Suprapubic skin (tissue), 4 donors: ENCODE measurements around the gene PEX10. TPM values are rescaled to one million over a fixed set of nuclear protein-coding genes. Genes with fewer than 3 reads are reported as not detected.

ENCODE experiments used
- DNase-seq, 2 donors: peaks; one replicate each; pipeline ENCODE4 v3.0.0-alpha.2; 2019; ENCODE audit warnings: low spot score in 2 of 2
- H3K27ac ChIP-seq: fragments of 200-600 bp; sonication (generic); one replicate; pipeline ENCODE4 v1.5.1; 2019
- H3K27me3 ChIP-seq: fragments of 200-600 bp; sonication (generic); one replicate; pipeline ENCODE4 v1.5.1; 2019
- H3K36me3 ChIP-seq: fragments of 200-600 bp; sonication (generic); one replicate; pipeline ENCODE4 v1.5.1; 2019
- H3K4me1 ChIP-seq: fragments of 200-600 bp; sonication (generic); one replicate; pipeline ENCODE4 v1.5.1; 2019
- H3K4me3 ChIP-seq: fragments of 200-600 bp; sonication (generic); one replicate; pipeline ENCODE4 v1.5.1; 2019; ENCODE audit warnings: mild to moderate bottlenecking
- H3K9me3 ChIP-seq: fragments of 200-600 bp; sonication (generic); one replicate; pipeline ENCODE4 v1.5.1; 2019
- CTCF ChIP-seq, 2 donors: fragments of 200-600 bp in 1 of 2; fragments of 450-650 bp in 1 of 2; sonication (generic) in 1 of 2; IDR thresholded peaks; one replicate each; pipeline ENCODE4 v1.5.1; 2016 to 2019; ENCODE audit warnings: antibody characterized with exemption in 2 of 2, mild to moderate bottlenecking in 1 of 2, moderate library complexity in 1 of 2
- EP300 ChIP-seq: sonication (generic); formaldehyde crosslinking; IDR thresholded peaks from one replicate; pipeline ENCODE4 v1.6.1; 2017; ENCODE audit warnings: antibody characterized with exemption
- POLR2A ChIP-seq, 2 donors: fragments of 450-650 bp; IDR thresholded peaks; one replicate each; pipeline ENCODE4 v1.6.1; 2017; ENCODE audit warnings: antibody characterized with exemption in 2 of 2, mild to moderate bottlenecking in 2 of 2, moderate library complexity in 2 of 2
- POLR2AphosphoS5 ChIP-seq, 3 donors: sonication (generic); formaldehyde crosslinking; IDR thresholded peaks; one replicate each; pipeline ENCODE4 v1.6.1; 2017; ENCODE audit warnings: antibody characterized with exemption in 3 of 3
- WGBS: methylation state at CpG from one replicate; pipeline ENCODE4 v1.1.5; 2018; 5-methylcytosine and 5-hydroxymethylcytosine counted together
- total RNA-seq, 4 donors: library from RNA; depleted of rRNA; stranded (reverse); fragments of >200 nt; gene quantifications; one replicate each; pipeline ENCODE4 v1.1.0, GENCODE V29; 2016

The PEX10 gene
- total RNA-seq, 4 donors from 2014 or later: 16.2 to 39.2 (median 27.3) TPM

GRCh38 chr1:2403273-2403672, 9.1 kb downstream of the PEX10 start:
- Histone ChIP-seq H3K27ac (no peak overlapping the region), H3K4me3 (no peak overlapping the region), H3K27me3 (no peaks in the 10 kb centered on the region), H3K4me1 (peaks cover 10% of the 10 kb centered on the region), H3K36me3 (peaks cover 95% of the 10 kb centered on the region), H3K9me3 (no peaks in the 10 kb centered on the region)
- WGBS: 73% methylated on average over 19 of the region's 19 CpGs
- DNase-seq: no peak
- TF ChIP-seq POLR2AphosphoS5 (IDR thresholded peaks at IDR 0.05) (no peak), EP300 (no peak), CTCF (IDR thresholded peaks at IDR 0.05) (no peak), POLR2A (IDR thresholded peaks at IDR 0.05) (no peak)

GRCh38 chr1:2402420-2402819, 9.9 kb downstream of the PEX10 start:
- Histone ChIP-seq H3K9me3 (no peaks in the 10 kb centered on the region), H3K4me1 (peaks cover 16% of the 10 kb centered on the region), H3K4me3 (no peak overlapping the region), H3K27me3 (no peaks in the 10 kb centered on the region), H3K36me3 (peaks cover 93% of the 10 kb centered on the region), H3K27ac (no peak overlapping the region)
- no peak for DNase-seq
- no peak for TF ChIP-seq EP300
- TF ChIP-seq POLR2AphosphoS5 (IDR thresholded peaks at IDR 0.05): no peak
- TF ChIP-seq CTCF (IDR thresholded peaks at IDR 0.05): no peak
- TF ChIP-seq POLR2A (IDR thresholded peaks at IDR 0.05): no peak
- WGBS: 82% methylated on average over 8 of the region's 23 CpGs

- no peak for DNase-seq
- Histone ChIP-seq H3K27ac (no peak overlapping the region), H3K4me3 (no peak overlapping the region), H3K27me3 (no peaks in the 10 kb centered on the region), H3K9me3 (no peaks in the 10 kb centered on the region), H3K4me1 (peaks cover 27% of the 10 kb centered on the region), H3K36me3 (peaks cover 93% of the 10 kb centered on the region)
- no peak for TF ChIP-seq CTCF (IDR thresholded peaks at IDR 0.05)
- TF ChIP-seq POLR2A (IDR thresholded peaks at IDR 0.05): no peak
- TF ChIP-seq POLR2AphosphoS5 (IDR thresholded peaks at IDR 0.05): no peak
- no peak for TF ChIP-seq EP300
- WGBS: 84% methylated on average over 13 of the region's 14 CpGs
Observed at GRCh38 chr1:2400950-2401649, 11.3 kb downstream of the PEX10 start.

GRCh38 chr1:2400576-2400909, 11.8 kb downstream of the PEX10 start:
- Histone ChIP-seq H3K27me3 (no peaks in the 10 kb centered on the region), H3K27ac (no peak overlapping the region), H3K36me3 (peaks cover 93% of the 10 kb centered on the region), H3K9me3 (no peaks in the 10 kb centered on the region), H3K4me3 (no peak overlapping the region), H3K4me1 (peaks cover 27% of the 10 kb centered on the region)
- DNase-seq: no peak
- 86% methylated on average over 10 of the region's 10 CpGs for WGBS
- TF ChIP-seq POLR2A (IDR thresholded peaks at IDR 0.05): no peak
- no peak for TF ChIP-seq EP300
- no peak for TF ChIP-seq POLR2AphosphoS5 (IDR thresholded peaks at IDR 0.05)
- TF ChIP-seq CTCF (IDR thresholded peaks at IDR 0.05): no peak

GRCh38 chr1:2399890-2400575, 12.3 kb downstream of the PEX10 start:
- Histone ChIP-seq H3K27ac (no peak overlapping the region), H3K4me3 (no peak overlapping the region), H3K9me3 (no peaks in the 10 kb centered on the region), H3K4me1 (peaks cover 31% of the 10 kb centered on the region), H3K36me3 (peaks cover 92% of the 10 kb centered on the region), H3K27me3 (no peaks in the 10 kb centered on the region)
- WGBS: 93% methylated on average over 20 of the region's 22 CpGs
- no peak for DNase-seq
- no peak for TF ChIP-seq EP300
- TF ChIP-seq POLR2AphosphoS5 (IDR thresholded peaks at IDR 0.05): no peak
- TF ChIP-seq POLR2A (IDR thresholded peaks at IDR 0.05): no peak
- no peak for TF ChIP-seq CTCF (IDR thresholded peaks at IDR 0.05)
